K562 (cell line): ENCODE measurements around the gene C1orf122.

Source experiments
- CBX5 ChIP-seq: IDR thresholded peaks from 2 replicates; pipeline ENCODE4 v1.6.1; 2014; ENCODE audit warnings: low read depth, borderline replicate concordance
- ETV6 ChIP-seq, 3 experiments: fragments of 150-350 bp in 1 of 3; sonication (generic) in 1 of 3; formaldehyde crosslinking in 1 of 3; IDR thresholded peaks; 2 replicates each; pipeline versions ENCODE4 v1.6.1 to v1.8.0; 2014 to 2022; ENCODE audit warnings: borderline replicate concordance in 2 of 3, low read depth in 2 of 3, antibody characterized with exemption in 1 of 3, low read length in 1 of 3, mild to moderate bottlenecking in 1 of 3, missing genetic modification reagents in 1 of 3
- MCM3 ChIP-seq: fragments of 450-650 bp; IDR thresholded peaks from 2 replicates; pipeline ENCODE4 v1.6.1; 2016
- NR3C1 ChIP-seq: sonication (generic); formaldehyde crosslinking; IDR thresholded peaks from 2 replicates; pipeline ENCODE4 v1.8.1; 2022; ENCODE audit warnings: missing genetic modification reagents
- POLR2B ChIP-seq: fragments of 450-650 bp; IDR thresholded peaks from 2 replicates; pipeline ENCODE4 v1.6.1; 2018; ENCODE audit warnings: low read depth; ENCODE audit not compliant: partially characterized antibody
- TCF7L2 ChIP-seq: fragments of 150-350 bp; IDR thresholded peaks from 2 replicates; pipeline ENCODE4 v1.6.1; 2016; ENCODE audit warnings: low read depth, mild to moderate bottlenecking, low read length, moderate library complexity
- ZFP36 ChIP-seq: fragments of 150-350 bp; IDR thresholded peaks from 2 replicates; pipeline ENCODE4 v1.6.1; 2018; ENCODE audit warnings: low read length, low read depth; ENCODE audit not compliant: partially characterized antibody
- ZNF707 ChIP-seq: fragments of 250-450 bp; sonication (Bioruptor Pico); conservative IDR thresholded peaks from 2 replicates; pipeline ENCODE4 v1.8.0; 2022; ENCODE audit warnings: inconsistent platforms, mild to moderate bottlenecking, moderate library complexity
- TF ChIP-seq, protein P1 (sequence below): fragments of 450-650 bp; conservative IDR thresholded peaks from 2 replicates; pipeline ENCODE4 v1.6.1; 2016; ENCODE audit warnings: missing genetic modification characterization, low read depth, mild to moderate bottlenecking, control low read depth, missing compliant biosample characterization

DNA sequence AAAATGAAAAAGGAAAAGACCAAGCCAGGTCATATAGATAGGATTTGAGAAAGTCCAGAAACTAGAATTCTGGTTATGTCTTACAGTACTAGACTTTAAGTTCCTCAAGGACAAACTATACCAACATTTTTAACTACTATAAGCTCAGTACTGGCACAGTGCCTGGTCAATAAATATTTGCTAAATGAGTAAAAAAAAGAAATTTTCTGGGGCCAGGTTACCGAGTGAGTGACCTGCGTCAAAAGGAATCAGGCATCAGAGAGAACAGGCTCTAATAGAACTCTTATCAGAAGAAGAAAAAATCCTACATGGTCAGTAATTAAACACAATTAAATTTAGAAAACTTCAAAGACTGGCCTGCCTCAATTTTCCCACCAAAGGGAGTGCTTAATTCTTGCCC lies 24.2 kb downstream of the C1orf122 start:
- no peak for TF ChIP-seq ZFP36
- TF ChIP-seq CBX5: no peak
- TF ChIP-seq, protein P1, sequence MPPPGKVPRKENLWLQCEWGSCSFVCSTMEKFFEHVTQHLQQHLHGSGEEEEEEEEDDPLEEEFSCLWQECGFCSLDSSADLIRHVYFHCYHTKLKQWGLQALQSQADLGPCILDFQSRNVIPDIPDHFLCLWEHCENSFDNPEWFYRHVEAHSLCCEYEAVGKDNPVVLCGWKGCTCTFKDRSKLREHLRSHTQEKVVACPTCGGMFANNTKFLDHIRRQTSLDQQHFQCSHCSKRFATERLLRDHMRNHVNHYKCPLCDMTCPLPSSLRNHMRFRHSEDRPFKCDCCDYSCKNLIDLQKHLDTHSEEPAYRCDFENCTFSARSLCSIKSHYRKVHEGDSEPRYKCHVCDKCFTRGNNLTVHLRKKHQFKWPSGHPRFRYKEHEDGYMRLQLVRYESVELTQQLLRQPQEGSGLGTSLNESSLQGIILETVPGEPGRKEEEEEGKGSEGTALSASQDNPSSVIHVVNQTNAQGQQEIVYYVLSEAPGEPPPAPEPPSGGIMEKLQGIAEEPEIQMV (tag): no peak
- no peak for TF ChIP-seq MCM3
- no peak for TF ChIP-seq POLR2B
- TF ChIP-seq NR3C1 (CRISPR knock-in tag): no peak
- no peak for TF ChIP-seq TCF7L2
- no peak for TF ChIP-seq ETV6 (IDR thresholded peaks at IDR 0.05; ENCODE audit: borderline replicate concordance in 1 of 2, low read depth in 2 of 2, low read length in 1 of 2)
- TF ChIP-seq ETV6 (CRISPR knock-in tag; IDR thresholded peaks at IDR 0.05; ENCODE audit: borderline replicate concordance): no peak
- no peak for TF ChIP-seq ZNF707
